ENCODE results near the gene TBL3.

- no peak for TF ChIP-seq RAD21 (IDR thresholded peaks at IDR 0.05; ENCODE audit: low read depth)
- TF ChIP-seq EP300 (IDR thresholded peaks at IDR 0.05; ENCODE audit: borderline replicate concordance), result no peak
- no peak for TF ChIP-seq NFIC (IDR thresholded peaks at IDR 0.05)
- no peak for TF ChIP-seq TEAD4 (IDR thresholded peaks at IDR 0.05)
These were observed 25.9 kb downstream of the TBL3 start for GRCh38 chr16:1997494-1998359.
